Stimulated activated CD4-positive, alpha-beta T cell treated with anti-CD3 and anti-CD28 coated beads, Interleukin-4, amount 100 ng/mL, for 48 hours (primary cell): Measurements from ENCODE around the gene TBXAS1.
A peak's percentile ranks its signal among the peaks of the same experiment; 100 is the strongest.
"Not testable (repeated sequence)": the region's sequence is repeated elsewhere in the genome, so short reads cannot be mapped to it uniquely, and the experiment has no call there.

Source experiments
- DNase-seq, 2 donors: peaks; one replicate each; pipeline ENCODE4 v3.0.0-alpha.2; 2020; ENCODE audit warnings: low read depth in 2 of 2

Gene TBXAS1

DNA sequence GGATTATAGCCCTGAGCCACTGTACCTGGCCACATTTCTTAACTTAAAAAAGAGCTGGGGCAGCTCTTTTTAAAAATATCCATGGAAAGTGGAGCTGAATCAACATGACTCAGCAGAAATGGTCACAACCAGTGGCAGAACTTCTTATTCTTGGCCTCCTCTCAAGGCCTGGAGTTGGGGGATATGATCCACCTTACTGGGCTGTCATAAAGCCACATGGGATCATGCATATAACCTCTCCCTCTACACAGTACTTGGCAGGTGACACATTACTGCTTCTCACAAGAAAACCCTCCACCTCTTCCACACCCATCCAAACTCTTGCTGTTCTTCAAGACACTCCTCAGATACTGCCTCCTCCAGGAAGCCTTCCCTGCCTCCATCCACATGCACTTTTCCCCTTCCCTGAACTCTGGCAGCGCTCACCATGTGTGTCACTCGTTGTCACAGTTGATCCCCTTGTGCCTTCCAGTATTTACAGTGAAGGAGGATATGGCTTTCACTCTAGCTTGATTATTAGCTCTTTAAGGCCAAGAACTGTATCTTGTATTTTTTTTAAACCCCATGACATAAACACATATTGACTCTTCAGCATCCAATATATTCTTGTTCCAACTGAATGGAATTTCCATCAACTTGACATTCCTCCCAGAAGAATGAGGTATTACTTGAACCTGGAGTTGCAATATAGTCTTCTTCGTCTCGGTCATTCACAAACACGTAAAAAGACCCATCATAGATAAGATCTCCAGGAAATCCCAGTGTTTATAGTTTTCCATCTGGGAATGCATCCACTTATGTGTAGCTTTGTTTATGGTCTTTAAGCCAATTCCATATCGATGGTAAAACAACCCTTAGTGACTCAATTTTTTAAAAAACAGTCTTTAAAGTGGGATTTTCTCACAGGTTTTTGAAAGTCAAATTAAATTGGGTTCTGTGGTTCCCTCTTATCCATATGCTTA is 85.5 kb downstream of the TBXAS1 start:
- no peak for DNase-seq

- DNase-seq: no peak
Observed at GRCh38 chr7:139915268-139915863, 86.3 kb downstream of the TBXAS1 start.

- peak; percentile 42 to 64 for DNase-seq
Observed at GRCh38 chr7:139915864-139916716, 87.0 kb downstream of the TBXAS1 start.

- DNase-seq: no peak
Observed at GRCh38 chr7:139916717-139917395, 87.8 kb downstream of the TBXAS1 start.

DNA sequence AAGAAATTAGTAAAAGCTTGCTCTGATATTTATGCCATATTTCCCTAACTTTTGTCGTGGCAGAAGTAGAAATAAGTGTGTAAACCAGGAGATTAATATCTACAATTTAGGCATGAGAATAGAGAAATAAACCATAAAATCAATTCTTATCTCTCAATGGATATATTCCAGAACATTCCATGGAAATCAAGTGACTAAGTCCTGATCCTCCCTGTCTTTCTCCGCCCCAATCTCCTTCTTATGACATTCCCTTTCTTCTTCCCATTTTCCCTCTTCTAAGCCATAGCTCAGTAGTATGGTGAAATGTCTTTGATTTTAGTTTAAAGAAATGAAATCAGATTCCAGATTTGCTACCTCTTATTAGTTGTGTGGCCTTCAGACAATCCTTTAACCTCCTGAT is 88.8 kb downstream of the TBXAS1 start:
- no peak for DNase-seq

DNA sequence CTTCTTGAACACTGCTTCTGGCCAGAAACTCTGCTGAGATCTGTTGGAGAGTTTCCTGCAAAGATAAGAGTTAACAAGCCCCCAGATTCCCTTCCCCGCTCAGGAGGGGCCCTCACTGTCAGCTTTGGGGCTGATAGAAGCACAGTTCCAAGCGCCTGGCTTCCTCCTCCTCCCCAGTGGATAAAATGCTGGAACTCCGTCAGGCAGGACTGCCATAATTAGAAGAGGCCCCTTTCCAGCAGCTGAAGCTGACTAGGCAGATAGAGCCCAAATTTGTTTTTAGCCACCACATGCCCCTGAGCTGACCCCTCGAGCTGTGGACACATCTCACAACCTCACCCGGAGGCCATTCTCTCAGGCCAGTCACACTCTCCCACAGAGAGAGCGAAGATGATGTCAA is 89.4 kb downstream of the TBXAS1 start:
- DNase-seq: no peak

DNA sequence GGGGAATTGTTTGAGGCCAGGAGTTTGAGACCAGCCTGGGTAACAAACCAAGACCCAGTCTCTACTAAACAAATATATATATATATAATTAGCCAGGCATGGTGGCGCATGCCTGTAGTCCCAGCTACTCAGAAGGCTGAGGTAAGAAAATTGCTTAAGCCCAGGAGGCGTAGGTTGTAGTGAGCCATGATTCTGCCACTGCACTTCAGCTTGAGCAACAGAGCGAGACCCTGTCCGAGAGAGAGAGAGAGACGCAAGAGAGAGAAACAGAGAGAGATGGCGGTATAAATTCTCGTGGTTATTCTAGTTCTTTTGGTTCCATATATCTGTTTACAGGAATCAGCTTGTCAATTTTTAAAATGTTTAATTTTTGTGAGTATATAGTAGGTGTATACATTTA is 94.0 kb downstream of the TBXAS1 start:
- DNase-seq: no peak

- DNase-seq: no peak
Observed at GRCh38 chr7:139924461-139924860, 95.4 kb downstream of the TBXAS1 start.

GRCh38 chr7:139929221-139929620 is 100.2 kb downstream of the TBXAS1 start:
- not testable (repeated sequence) for DNase-seq

DNA sequence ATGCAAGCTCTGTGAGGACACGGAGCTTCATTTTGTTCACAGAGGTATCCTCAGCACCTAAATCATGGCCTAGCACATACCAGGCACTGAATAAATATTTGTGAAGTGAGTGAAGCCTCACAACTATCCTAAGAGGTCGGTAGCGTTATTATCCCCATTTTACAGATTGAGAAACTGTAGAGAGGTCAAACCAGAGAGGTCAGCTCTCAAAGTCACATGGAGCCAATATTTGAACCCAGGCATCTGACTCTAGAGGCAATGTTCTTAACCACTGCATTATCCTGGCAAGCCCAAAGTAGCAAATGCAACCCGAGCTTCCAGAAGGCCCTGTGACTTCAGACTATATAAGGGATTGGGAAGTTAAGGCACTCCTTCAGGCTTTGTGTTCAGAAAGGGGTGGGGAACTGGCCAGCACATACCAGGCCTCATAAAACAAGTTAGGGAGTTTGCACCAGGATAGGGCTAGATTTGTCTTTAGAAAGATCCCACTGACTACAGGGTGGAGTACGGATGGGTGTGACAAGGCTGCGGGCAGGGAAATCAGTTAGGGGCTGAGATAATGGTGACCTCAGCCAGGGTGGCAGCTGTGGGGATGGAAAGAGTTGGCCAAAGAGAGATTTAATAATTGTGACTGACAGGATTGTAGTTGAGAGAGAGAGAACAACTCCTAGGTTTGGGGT is 101.4 kb downstream of the TBXAS1 start:
- no peak for DNase-seq

DNA sequence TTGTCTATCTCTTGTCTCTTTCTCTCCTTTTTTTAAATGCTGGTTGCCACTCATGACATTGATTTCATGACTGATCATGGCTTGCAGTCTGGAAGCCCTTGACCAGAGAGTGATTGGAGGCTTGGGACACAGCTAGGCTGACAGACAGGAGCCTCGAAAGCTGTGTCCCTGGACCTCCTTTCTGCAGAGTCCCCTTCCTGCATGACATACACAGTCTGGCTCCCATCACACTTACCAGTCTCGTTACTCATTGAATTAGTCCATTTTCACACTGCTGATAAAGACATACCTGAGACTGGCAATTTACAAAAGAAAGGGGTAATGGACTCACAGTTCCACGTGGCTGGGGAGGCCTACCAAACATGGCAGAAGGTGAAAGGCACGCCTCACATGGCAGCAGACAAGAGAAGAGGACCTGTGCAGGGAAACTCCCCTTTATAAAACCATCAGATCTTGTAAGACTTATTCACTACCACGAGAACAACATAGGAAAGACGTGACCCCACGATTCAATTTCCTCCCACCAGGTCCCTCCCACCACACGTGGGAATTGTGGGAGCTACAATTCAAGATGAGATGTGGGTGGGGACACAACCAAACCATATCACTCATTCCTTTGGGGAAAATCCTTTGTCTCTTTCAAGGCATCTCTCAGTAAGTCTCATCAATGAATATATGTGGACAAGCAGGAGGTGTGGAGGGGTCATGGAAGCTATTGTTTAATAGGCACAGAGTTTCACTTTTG is 102.3 kb downstream of the TBXAS1 start:
- no peak for DNase-seq

DNA sequence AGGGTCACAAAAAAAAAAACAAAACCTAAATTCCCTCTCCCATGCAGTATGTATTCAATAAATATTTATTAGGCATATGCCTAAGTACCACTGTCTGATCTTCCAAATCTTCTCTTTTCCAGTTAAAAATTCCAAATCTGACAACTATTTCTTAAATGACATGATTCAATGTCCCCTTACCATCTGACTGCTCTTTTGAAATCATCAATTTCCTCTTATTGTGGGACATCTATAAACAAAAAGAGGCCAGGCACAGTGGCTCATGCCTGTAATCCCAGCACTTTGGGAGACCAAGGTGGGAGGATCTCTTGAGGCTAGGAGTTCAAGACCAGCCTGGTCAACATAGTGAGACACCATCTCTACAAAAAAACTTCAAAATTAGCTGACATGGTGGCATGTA is 103.5 kb downstream of the TBXAS1 start:
- no peak for DNase-seq

GRCh38 chr7:139936760-139937310 is 107.8 kb downstream of the TBXAS1 start:
- DNase-seq: no peak

- no peak for DNase-seq
Observed at GRCh38 chr7:139937715-139938114, 108.7 kb downstream of the TBXAS1 start.

DNA sequence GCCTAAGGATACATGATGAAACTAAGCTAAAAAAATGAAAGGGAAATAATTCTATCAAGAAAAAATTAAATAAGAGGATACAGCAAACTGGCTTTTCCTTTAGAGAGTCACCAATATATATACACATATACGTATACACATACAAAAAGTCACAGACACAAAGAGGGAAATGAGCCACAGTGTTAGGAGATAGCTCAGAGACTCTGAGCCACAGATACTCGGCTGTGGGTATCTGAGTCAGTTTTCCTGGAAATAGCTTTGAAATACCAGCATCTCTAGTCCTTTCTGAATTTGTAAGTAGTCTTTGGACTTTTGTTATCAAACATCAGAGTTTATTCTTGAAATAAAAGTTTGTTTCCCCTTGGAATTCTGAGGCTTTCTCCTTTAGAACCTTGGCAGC is 111.8 kb downstream of the TBXAS1 start:
- no peak for DNase-seq

- no peak for DNase-seq
Observed at GRCh38 chr7:139941421-139941820, 112.4 kb downstream of the TBXAS1 start.

DNA sequence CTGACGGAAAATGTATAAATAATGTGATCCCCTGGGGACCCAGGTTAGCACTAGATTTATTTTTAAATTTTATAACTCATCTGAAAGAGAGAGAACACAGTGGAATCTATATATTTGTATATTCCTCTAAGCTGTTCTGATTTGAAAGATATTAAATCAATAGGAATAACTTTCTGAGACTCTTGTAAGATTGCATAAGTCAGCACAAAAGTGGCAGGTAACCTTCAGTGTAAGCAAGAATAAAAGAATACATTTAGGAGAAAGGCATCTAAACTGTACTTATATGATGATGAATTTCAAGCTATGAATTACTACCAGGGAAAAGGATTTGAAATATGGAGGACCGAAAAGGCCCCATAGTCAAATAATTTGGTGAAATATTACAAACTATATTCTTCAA is 112.8 kb downstream of the TBXAS1 start:
- no peak for DNase-seq

DNA sequence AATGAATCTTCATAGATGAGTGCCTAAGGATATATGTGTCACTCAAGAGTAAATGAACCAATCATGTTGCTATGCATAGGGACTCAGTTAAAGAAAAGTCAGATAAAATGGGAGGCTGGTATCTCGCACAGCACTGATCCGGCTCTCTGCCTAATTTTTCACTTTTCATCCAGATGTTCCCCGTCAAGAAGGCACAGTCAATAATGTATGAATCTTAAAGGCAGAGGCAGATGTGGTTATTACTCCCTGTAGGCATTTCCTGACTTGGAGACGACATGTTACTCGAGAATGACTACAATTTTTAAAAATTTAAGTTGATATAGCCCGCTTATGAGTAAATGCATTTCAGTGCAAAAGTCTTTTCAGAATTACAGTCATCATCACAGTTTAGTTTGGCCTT is 113.6 kb downstream of the TBXAS1 start:
- no peak for DNase-seq

DNA sequence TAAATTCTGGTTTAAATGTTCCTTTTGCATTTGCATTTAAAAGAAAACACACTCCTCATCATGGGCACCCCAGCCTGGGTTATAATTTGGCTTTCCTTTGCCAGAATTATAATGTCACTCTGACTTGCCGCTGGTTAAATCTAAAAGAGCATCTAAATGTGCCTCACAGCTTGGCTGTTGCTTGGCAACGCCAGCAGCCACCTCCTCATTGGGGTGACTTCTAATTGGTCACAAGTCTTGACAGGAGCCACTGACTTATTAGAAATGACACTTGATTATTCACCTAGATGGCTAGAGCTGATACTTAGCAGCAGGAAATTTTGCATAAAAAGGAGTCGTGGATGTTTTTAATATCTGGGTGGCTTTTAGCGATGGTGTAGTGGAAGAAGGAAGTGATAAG is 114.3 kb downstream of the TBXAS1 start:
- no peak for DNase-seq

DNA sequence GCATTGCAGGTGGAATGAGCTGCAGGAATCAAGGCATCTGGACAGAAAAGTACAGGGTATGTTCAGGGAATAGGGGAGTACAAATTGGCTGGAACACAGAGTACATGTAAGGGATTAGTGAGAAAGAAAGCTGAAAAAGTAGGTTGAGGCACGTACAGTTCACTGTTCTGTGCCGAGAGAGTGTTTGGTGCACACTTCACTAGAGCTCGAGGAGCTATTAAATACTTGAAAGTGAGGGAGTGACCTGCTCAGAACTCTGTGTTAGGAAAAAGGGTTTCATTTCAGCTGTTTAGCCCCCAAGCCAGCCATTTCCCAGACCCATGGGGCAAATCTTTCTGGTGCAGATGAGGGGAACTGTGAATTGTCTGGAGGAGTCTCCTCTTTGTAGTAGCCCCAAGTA is 115.2 kb downstream of the TBXAS1 start:
- no peak for DNase-seq
